DMS153 (cell line): Measurements from ENCODE around the gene USH1C.

ENCODE experiments used
- DNase-seq: peaks from one replicate; lab custom pipeline; 2025; lab: John Stamatoyannopoulos, UW

The USH1C gene

GRCh38 chr11:17570034-17570433 lies 25.8 kb upstream of the USH1C start:
- no peak for DNase-seq

- no peak for DNase-seq
These were observed 24.7 kb upstream of the USH1C start for GRCh38 chr11:17568944-17569343.

GRCh38 chr11:17564687-17565042 lies 20.4 kb upstream of the USH1C start:
- no peak for DNase-seq

- no peak for DNase-seq
These were observed 19.9 kb upstream of the USH1C start for GRCh38 chr11:17563961-17564686.

- no peak for DNase-seq
These were observed 19.0 kb upstream of the USH1C start for GRCh38 chr11:17563231-17563646.

GRCh38 chr11:17561526-17561925 lies 17.3 kb upstream of the USH1C start:
- DNase-seq, result no peak

- DNase-seq, result no peak
These were observed 16.8 kb upstream of the USH1C start for GRCh38 chr11:17561111-17561415.

- DNase-seq, result no peak
These were observed 16.3 kb upstream of the USH1C start for GRCh38 chr11:17560281-17561110.

GRCh38 chr11:17559341-17560087 lies 15.3 kb upstream of the USH1C start:
- DNase-seq, result no peak

- no peak for DNase-seq
These were observed 14.7 kb upstream of the USH1C start for GRCh38 chr11:17558916-17559315.

- no peak for DNase-seq
These were observed 14.0 kb upstream of the USH1C start for GRCh38 chr11:17558025-17558780.

- DNase-seq, result no peak
These were observed 12.8 kb upstream of the USH1C start for GRCh38 chr11:17556999-17557398.

GRCh38 chr11:17554487-17554886 lies 10.3 kb upstream of the USH1C start:
- no peak for DNase-seq

- DNase-seq, result no peak
These were observed 9.0 kb upstream of the USH1C start for GRCh38 chr11:17553249-17553546.

- no peak for DNase-seq
These were observed 8.4 kb upstream of the USH1C start for GRCh38 chr11:17552392-17553248.

- DNase-seq, result no peak
These were observed 7.8 kb upstream of the USH1C start for GRCh38 chr11:17552041-17552355.

GRCh38 chr11:17551347-17552040 lies 7.3 kb upstream of the USH1C start:
- no peak for DNase-seq

- no peak for DNase-seq
These were observed 6.5 kb upstream of the USH1C start for GRCh38 chr11:17550450-17551346.

GRCh38 chr11:17548444-17548843 lies 4.2 kb upstream of the USH1C start:
- no peak for DNase-seq

GRCh38 chr11:17547932-17548331 lies 3.7 kb upstream of the USH1C start:
- DNase-seq, result no peak
